ENCODE measurements around the gene DOK7.
"Not testable (repeated sequence)": the region's sequence is repeated elsewhere in the genome, so short reads cannot be mapped to it uniquely, and the experiment has no call there.

Gene DOK7

GRCh38 chr4:3530663-3531254 is 67.7 kb downstream of the DOK7 start:
- peaks cover 11% of the 10 kb centered on the region for H3K36me3 ChIP-seq (ENCODE audit: insufficient read depth, low read length)
- H3K4me3 ChIP-seq (ENCODE audit: low read length), result peak overlapping the region; percentile 92
- WGBS, result 77% methylated on average over 18 of the region's 18 CpGs
- peaks cover 5% of the 10 kb centered on the region; the same call in 1 of the 2 replicates for H3K4me1 ChIP-seq (ENCODE audit: insufficient read depth, low read length)
- no peak overlapping the region for H3K9ac ChIP-seq (ENCODE audit: low read depth, low read length)
- H3K27ac ChIP-seq (ENCODE audit: low read depth, low read length), result no peak overlapping the region
- H3K9me3 ChIP-seq (ENCODE audit: insufficient read depth, low read depth, low read length), result no peaks in the 10 kb centered on the region
- H3K27me3 ChIP-seq (ENCODE audit: insufficient read depth, low read length), result peaks cover 32% of the 10 kb centered on the region

- H3K4me3 ChIP-seq (ENCODE audit: low read length), result peak overlapping the region; percentile 92
- peaks cover 11% of the 10 kb centered on the region for H3K36me3 ChIP-seq (ENCODE audit: insufficient read depth, low read length)
- H3K27me3 ChIP-seq (ENCODE audit: insufficient read depth, low read length), result peaks cover 32% of the 10 kb centered on the region
- H3K4me1 ChIP-seq (ENCODE audit: insufficient read depth, low read length), result peaks cover 5% of the 10 kb centered on the region; the same call in 1 of the 2 replicates
- 27% methylated on average over 17 of the region's 17 CpGs for WGBS
- H3K9ac ChIP-seq (ENCODE audit: low read depth, low read length), result peak overlapping the region; percentile 86; the same call in 1 of the 2 replicates
- no peak overlapping the region for H3K27ac ChIP-seq (ENCODE audit: low read depth, low read length)
- H3K9me3 ChIP-seq (ENCODE audit: insufficient read depth, low read depth, low read length), result no peaks in the 10 kb centered on the region
Observed at GRCh38 chr4:3531318-3531878, 68.3 kb downstream of the DOK7 start.

GRCh38 chr4:3531879-3532750 is 69.0 kb downstream of the DOK7 start, which contains the start of gene LRPAP1:
TSS of gene LRPAP1 (minus strand) at chr4:3532422. CDS start at chr4:3532412, 10 bp downstream.
- WGBS, result under 1% methylated on average over 84 of the region's 84 CpGs
- no peaks in the 10 kb centered on the region for H3K9me3 ChIP-seq (ENCODE audit: insufficient read depth, low read depth, low read length)
- peaks cover 11% of the 10 kb centered on the region for H3K36me3 ChIP-seq (ENCODE audit: insufficient read depth, low read length)
- H3K4me1 ChIP-seq (ENCODE audit: insufficient read depth, low read length), result peaks cover 5% of the 10 kb centered on the region; the same call in 1 of the 2 replicates
- H3K27me3 ChIP-seq (ENCODE audit: insufficient read depth, low read length), result peaks cover 32% of the 10 kb centered on the region
- peak within 1 kb of the TSS; percentile 86 for H3K9ac ChIP-seq (ENCODE audit: low read depth, low read length)
- no peak within 1 kb of the TSS for H3K27ac ChIP-seq (ENCODE audit: low read depth, low read length)
- H3K4me3 ChIP-seq (ENCODE audit: low read length), result peak within 1 kb of the TSS; percentile 92

DNA sequence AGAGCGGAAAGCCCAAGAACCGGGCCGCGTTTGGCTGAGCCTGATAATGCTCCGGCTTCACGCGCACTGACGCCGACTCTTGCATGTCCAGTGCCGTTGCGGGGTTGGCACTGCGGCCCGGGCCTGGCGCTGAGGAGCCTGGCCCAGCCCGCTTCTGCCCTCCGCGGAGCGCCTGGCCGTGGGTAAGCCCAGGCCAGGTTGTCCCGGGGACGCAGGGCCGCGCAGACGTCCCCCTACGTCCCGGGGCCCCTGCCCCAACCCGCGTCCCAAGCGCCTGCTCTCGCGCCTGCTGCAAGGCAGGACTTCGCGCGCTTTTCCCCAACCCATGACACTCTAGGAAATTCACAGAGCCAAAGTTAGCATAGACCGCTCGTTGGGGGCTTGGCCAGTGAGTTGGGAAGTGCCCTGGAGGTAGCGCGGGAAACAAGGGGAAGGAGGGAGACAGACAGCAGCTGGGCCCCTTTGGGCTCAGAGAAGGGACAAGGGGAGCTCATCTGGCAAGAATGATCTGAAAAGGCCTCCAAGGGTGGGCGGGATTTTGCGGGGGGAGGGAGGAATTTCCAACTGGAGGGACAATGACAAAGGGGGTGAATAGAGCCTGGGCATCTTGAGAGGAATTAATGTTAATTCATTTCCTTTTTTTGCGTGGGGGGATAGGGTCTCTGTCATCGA is 69.8 kb downstream of the DOK7 start:
- Histone ChIP-seq H3K27ac (ENCODE audit: low read depth, low read length) (no peak overlapping the region), H3K9ac (ENCODE audit: low read depth, low read length) (peak overlapping the region; percentile 55), H3K4me1 (ENCODE audit: insufficient read depth, low read length) (peaks cover 5% of the 10 kb centered on the region; the same call in 1 of the 2 replicates), H3K27me3 (ENCODE audit: insufficient read depth, low read length) (peaks cover 32% of the 10 kb centered on the region), H3K9me3 (ENCODE audit: insufficient read depth, low read depth, low read length) (no peaks in the 10 kb centered on the region), H3K36me3 (ENCODE audit: insufficient read depth, low read length) (peaks cover 11% of the 10 kb centered on the region), H3K4me3 (ENCODE audit: low read length) (peak overlapping the region; percentile 92)
- WGBS, result 13% methylated on average over 42 of the region's 42 CpGs

DNA sequence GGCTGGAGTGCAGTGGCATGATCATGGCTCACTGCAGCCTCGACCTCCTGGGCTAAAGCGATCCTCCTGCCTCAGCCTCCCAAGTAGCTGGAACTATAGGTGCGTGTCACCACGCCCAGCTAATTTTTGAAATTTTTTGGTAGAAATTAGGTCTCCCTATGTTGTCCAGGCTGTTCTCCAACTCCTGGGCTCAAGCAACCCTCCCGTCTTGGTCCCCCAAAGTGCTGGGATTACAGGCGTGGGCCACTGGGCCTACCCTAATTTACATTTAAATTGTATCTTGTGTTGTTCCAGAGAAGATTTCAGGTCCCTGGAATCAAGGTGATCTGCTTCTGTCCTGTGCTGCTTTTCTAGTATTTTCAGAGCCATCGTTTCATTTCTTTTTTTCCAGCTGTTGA is 70.3 kb downstream of the DOK7 start:
- H3K9ac ChIP-seq (ENCODE audit: low read depth, low read length), result no peak overlapping the region
- H3K4me3 ChIP-seq (ENCODE audit: low read length), result no peak overlapping the region
- WGBS, result 82% methylated on average over 7 of the region's 7 CpGs
- H3K27me3 ChIP-seq (ENCODE audit: insufficient read depth, low read length), result peaks cover 32% of the 10 kb centered on the region
- peaks cover 9% of the 10 kb centered on the region for H3K36me3 ChIP-seq (ENCODE audit: insufficient read depth, low read length)
- no peaks in the 10 kb centered on the region for H3K9me3 ChIP-seq (ENCODE audit: insufficient read depth, low read depth, low read length)
- H3K4me1 ChIP-seq (ENCODE audit: insufficient read depth, low read length), result peaks cover 5% of the 10 kb centered on the region; the same call in 1 of the 2 replicates
- no peak overlapping the region for H3K27ac ChIP-seq (ENCODE audit: low read depth, low read length)

GRCh38 chr4:3535812-3536211 is 72.7 kb downstream of the DOK7 start:
- not testable (repeated sequence) for H3K27ac ChIP-seq (ENCODE audit: low read depth, low read length); H3K4me1 ChIP-seq (ENCODE audit: insufficient read depth, low read length); H3K9ac ChIP-seq (ENCODE audit: low read depth, low read length); H3K36me3 ChIP-seq (ENCODE audit: insufficient read depth, low read length); H3K4me3 ChIP-seq (ENCODE audit: low read length); H3K9me3 ChIP-seq (ENCODE audit: insufficient read depth, low read depth, low read length)
- peaks cover 32% of the 10 kb centered on the region for H3K27me3 ChIP-seq (ENCODE audit: insufficient read depth, low read length)
- 88% methylated on average over 9 of the region's 10 CpGs for WGBS

DNA sequence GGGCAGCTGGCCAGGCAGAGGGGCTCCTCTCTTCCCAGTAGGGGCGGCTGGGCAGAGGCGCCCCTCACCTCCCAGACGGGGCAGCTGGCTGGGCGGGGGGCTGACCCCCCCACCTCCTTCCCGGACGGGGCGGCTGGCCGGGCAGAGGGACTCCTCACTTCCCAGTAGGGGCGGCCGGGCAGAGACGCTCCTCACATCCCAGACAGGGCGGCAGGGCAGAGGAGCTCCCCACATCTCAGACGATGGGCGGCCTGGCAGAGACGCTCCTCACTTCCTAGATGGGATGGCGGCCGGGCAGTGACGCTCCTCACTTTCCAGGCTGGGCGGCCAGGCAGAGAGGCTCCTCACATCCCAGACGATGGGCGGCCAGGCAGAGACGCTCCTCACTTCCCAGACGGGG is 75.8 kb downstream of the DOK7 start:
- H3K4me3 ChIP-seq (ENCODE audit: low read length); H3K9me3 ChIP-seq (ENCODE audit: insufficient read depth, low read depth, low read length); H3K27ac ChIP-seq (ENCODE audit: low read depth, low read length); H3K27me3 ChIP-seq (ENCODE audit: insufficient read depth, low read length); H3K9ac ChIP-seq (ENCODE audit: low read depth, low read length); H3K4me1 ChIP-seq (ENCODE audit: insufficient read depth, low read length); H3K36me3 ChIP-seq (ENCODE audit: insufficient read depth, low read length): not testable (repeated sequence)
- WGBS, result 92% methylated on average over 23 of the region's 23 CpGs

GRCh38 chr4:3543415-3543814 is 80.3 kb downstream of the DOK7 start:
- not testable (repeated sequence) for H3K4me1 ChIP-seq (ENCODE audit: insufficient read depth, low read length); H3K9ac ChIP-seq (ENCODE audit: low read depth, low read length); H3K27ac ChIP-seq (ENCODE audit: low read depth, low read length); H3K4me3 ChIP-seq (ENCODE audit: low read length); H3K9me3 ChIP-seq (ENCODE audit: insufficient read depth, low read depth, low read length); H3K27me3 ChIP-seq (ENCODE audit: insufficient read depth, low read length); H3K36me3 ChIP-seq (ENCODE audit: insufficient read depth, low read length)
- WGBS, result 95% methylated on average over 6 of the region's 8 CpGs
